GM19324 (cell line): ENCODE results near the gene ANP32A.

Source experiments
- ATAC-seq: cut with Tn5 transposase; IDR thresholded peaks from one replicate; pipeline ENCODE4 v1.9.1; 2021; ENCODE audit warnings: mild to moderate bottlenecking, moderate library complexity; ENCODE audit not compliant: unreplicated experiment, low FRiP score

ANP32A gene

GRCh38 chr15:68821190-68821840 is 620 bp upstream of the ANP32A start:
- ATAC-seq, result peak; percentile 17

DNA sequence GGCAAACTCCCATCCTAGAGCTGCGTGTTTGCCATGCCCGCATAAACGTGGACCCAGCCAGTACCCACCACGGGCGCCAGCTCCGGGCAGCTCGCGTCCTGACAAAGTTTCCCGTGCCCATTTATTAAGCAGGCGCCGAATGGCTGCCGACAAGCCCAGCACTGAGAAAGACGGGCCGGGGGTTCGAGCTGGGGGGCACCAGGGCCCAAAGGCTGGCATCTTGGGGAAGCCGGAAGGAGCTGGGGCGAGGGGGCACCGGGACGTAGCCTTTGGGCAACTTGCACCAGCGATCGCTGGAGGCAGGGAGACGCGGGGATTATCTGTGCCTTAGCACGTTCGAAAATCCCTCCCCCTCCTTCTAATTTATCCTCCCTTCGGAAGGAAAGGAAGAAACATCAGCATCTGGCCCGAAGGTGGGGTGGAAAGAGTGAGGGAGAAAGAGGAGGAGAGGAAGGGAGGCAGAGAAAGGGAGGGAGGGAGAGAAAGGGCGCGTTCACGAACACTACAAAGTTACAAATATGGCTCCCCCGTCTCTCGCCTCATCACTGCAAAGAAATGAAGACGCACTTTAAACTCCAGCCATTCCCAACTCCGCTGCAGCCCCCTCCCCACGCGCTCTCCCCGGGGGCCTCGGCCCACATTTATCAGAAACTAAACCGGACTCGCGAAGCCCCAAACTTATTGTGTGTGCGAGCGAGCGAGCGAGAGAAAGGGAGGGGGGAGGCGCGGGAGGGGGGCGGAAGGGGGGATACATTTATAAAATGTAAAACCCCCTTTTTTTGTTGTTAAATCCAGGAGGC is 1.0 kb downstream of the ANP32A start:
- ATAC-seq, result no peak

DNA sequence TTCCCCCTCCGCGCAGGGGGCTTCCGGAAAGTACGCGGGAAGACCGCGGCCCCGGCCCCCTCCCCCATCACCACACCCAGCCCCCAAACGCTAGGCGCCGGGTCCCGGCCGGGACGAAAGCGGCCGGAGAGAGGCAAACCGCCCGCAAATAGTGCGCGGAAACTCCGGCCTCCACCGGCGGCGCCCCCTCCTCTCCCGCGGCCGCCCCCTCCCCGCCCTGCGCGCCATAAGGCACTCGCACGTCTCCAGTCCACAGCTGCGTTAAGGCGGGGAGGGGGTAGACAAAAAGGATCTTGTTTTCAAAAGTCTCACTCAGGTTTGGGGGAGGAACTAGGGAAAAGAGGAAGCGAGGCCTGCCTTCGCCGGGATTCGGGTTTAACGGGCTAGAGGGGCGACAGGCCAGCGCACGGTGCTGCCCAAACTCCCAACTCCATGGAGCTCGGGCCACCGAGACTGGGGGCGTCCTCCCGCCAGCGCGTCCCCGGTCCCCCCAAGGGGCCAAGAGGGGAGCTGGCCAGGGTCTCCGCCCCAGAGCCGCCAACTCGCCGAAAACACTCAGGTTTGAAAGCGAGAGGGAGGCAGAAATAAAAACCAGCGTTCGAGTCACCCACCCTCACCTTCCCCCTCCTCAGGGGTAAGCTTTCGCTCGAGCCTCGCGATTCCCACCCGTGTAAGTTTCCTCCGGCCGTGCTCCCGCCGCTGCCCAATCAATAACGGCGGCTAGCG is 1.8 kb downstream of the ANP32A start:
- ATAC-seq, result no peak

GRCh38 chr15:68818066-68818768 is 2.5 kb downstream of the ANP32A start:
- peak; percentile 20 for ATAC-seq

DNA sequence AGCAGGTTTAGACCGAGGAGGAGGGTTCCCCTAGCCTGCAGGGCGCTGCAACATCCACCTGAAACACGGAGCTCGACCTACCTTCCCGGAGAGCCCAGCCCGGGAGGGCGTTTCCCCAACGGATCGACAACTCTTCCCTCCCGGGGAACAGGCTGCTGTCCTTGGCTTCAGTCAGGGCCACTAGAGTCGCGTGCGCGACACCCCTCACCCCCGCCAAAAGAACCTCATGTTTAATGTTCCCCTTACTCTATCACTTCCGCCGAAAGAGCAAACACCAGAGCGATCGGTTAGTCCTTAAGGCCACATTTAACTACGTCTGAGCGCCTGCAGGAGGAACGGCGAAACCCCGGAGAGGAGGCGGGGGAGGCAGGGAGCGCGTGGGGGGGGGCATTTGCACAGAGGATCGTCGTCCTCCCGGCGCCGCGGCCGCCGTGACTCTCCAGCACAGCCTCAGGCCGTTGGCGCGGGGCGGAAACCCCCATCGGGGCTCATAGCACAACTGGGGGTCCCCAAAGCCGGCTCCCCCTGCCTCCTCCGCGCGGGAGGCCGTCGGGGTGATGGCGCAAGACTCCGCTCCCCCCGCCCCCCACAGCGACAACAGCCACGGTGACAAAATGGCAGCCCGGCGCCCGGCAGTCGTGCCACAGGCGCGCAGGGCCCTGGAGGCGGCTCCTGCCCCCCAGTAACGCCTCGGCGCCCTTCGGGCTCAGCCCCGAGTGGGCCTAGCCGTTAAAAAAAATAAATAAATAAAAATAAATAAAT is 3.2 kb downstream of the ANP32A start:
- ATAC-seq, result peak; percentile 26

DNA sequence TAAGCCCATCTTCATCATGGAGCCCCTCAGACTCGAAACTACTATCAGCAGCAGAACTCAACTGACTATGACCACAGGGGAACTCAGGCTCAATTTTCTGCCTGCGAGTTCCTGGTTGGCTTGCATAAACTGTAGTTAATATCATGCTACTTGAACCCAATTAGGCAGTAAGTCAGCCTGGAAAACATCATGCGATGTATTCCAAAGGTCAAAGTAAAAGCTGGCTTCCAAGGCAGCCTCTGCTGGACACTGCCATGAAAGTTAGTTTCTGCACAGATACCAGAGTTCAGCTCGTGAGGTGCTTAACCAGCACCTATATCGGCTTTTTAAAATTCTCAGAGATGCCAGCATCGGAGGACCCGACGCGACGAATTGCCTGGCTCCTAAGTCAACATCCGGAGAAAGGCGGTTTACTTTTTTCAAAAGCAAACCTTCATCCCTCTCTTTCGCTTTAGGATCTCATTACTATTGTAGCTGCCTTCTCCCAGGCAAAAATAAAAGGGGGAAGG is 3.8 kb downstream of the ANP32A start:
- no peak for ATAC-seq

DNA sequence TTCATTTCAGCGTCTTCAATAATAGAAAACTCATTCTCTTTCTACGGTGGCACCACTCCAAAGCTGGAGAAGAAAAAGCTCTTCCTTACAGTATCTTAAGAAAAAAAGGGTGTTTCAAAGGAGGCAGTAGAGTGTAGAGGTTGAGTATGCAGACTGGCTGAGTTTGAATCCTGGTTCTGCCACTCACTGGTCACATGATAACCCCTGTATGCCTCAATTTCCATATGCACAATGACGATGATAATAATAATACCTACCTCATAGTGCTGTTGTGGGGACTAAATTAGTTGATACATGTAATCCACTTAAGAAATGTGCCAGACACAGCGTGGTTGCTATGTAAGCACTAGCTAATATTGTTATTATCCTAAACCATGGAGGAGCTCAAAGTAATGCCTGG is 4.5 kb downstream of the ANP32A start:
- ATAC-seq, result no peak

GRCh38 chr15:68815598-68815997 is 5.1 kb downstream of the ANP32A start:
- no peak for ATAC-seq

DNA sequence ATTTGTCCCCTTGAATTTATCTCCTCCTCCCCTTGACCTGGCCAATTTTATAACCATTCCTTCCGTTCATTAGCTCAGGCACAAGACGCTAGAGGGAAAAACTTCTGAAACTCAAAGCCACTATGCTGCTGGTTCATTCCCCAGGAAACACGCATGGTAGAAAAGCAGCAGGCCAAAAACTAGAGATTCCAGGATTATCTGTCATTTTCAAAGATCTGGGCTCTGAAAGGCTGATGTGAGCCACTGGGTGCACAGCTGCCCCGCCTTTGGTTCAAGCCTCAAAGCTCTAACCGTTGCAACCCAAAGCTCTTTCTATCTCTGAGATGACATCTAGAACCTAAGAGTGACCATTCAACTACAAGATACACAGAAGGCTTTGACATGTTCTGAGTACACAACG is 6.1 kb downstream of the ANP32A start:
- ATAC-seq, result no peak

DNA sequence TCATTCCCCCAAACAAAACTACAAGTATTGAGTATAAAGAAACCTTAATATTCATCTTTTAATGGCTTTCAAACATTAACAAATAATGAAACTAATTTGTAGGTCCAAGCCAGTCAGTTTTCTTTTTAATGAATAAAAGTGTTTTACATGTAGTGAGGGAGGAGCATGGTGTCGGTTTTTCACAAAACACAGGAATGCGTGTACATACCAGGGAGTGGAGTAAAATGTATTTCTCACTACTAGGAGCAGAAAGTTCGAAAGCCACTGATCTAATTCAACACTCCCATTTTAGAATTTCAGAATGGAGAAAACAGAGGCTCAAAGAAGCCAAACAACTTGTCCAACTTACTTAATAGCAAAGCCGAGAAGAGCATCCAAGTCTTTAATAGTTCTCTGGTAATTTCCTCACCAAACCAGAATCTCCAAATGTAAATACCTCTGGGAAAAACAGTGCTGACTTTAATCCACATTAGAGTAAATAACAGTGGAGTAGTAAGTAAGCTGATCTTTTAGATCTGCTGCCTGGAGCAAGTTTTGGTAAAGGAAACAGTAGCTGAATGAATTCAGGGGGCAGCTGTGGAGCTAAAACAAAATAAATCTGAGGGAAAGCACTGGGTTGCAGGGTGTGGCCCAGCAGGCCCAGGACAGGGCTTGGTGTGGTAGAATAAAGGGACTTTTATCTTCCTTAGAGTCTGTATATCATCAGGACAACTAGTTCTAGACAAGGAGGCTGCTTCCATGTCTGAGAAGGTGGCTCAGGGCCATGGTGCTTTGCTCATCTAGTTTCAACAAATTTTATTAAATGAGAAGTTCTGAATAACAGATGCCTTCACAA is 7.9 kb downstream of the ANP32A start:
- ATAC-seq, result no peak

DNA sequence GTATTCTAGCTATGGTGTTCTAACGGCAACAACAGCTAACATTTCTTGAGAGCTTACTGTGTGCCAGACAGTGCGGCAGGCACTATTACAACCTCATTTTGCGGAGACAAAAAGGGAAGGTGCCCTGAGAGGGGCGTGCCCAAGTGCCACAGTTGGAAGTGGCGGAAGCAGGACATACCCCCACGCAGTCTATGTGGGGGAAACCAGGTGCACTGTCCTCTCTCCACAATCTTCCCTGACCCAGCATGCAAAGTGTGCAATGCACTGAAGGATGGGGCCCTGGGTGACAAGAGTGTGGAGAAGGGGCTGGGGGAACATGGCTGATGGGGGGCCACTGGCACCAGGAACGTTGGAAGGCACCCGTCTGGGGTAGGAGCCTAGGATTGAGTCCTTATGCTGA is 8.6 kb downstream of the ANP32A start:
- ATAC-seq, result no peak

DNA sequence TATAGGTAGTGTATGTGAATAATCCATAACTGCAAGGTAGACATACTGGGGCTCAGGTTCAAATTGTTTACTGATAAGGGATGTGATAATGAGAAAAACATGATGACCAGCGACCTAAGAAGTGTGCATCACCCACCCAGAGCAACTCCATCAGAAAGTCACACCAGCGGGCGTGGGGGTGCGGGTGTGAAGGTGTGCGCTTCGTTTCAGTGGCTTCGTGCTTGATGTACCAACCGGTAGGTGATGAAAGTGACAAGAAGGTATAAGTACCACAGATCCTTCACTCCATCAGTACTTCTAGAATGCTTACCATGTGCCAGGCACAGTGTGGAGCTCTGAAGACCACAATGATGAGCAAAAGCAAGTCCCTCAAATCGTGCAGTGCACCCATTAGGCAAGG is 11.2 kb downstream of the ANP32A start:
- ATAC-seq, result no peak

DNA sequence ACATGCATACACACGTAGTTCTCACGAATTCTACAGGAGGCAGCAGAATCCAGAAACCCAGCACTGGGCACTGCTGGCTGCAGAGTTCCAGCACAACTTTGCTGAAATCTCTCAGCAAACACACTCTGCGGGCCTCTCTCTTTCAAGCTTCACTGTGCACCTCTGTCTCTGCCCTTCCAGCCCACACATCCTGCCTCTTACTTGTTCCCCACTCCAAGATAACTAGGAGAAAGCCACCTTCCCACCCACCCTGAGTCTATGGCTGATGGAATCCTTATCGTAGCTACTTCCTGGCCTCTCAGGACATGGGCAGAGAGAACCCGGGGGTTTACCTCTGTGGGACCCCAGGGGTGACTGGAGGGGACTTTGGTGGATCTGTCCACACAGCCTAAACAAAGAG is 11.9 kb downstream of the ANP32A start:
- no peak for ATAC-seq

DNA sequence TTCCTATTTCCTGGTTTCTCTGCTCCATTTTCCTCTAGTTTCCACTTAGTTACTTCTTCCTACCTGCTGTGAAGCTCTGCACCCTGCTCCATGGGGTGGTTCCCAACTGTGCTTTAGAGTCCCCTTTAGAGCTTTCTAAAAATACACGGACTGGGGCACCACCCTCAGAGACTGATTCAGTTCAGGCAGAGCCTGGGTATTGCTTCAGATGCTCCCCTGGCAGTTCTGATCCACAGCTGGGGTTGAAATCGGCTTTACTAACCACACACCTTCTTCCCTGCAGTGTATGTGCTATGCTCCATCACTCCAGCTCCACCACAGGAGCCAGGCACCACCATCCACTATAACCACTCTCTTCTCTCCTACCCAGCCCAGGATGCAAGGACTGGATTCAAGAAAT is 12.6 kb downstream of the ANP32A start:
- no peak for ATAC-seq

DNA sequence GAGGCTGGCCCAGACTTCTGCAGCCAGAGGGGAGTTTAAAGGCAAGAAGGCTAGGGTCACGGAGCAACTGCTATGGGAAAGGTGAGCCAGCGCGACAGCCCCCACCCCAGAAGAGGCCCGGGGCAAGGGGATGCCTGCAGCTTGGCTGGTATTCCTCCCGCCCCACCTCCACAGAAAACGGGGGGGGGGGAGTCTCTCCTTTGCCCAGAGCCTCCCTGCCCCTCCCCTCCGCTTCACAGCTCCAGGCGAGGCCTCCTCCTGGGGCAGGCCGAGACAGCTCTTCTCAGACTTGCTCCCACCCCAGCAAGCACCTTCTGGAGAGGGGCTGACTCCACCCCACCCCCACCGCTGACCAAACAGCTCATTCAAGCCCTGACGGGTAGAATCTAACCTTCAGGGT is 13.4 kb downstream of the ANP32A start:
- ATAC-seq, result no peak

DNA sequence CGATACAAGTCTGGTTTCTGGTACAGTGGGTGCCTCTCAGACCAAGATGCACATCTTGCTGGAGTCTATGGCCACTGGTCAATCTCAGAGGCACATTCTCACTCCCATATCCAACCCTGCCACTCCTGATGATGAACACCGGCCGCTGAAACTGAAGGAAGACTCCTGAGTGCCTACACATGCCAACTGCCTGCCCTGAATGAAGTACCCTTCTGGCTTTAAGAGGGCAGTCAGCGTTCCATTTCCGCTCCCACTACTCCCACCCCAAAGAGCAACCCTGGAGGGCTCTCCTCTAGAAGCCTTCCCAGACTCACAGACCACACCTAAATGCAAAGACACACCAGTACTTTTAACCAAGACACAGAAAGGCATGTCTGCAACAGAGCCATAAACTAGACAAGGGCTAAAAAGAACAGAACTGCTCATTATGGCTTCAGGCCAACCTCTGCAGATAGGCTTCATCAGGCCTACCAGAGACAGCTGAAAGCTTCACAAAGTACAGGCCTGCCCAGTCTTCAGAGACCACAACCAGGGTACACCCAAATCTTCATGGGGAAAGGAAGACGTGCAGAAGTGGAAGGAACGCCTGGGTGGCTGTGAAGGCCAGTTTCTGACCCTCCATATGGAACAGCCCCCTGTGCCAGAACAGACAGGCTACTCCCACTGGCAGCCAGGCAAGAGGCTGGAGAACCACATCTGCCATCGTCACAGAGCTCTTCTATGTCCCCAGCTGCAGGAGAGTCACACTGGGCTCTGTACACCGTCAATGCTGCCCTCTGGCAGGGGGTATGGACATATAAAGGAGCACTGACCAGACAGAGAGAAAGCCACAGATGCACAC is 14.3 kb downstream of the ANP32A start:
- ATAC-seq, result no peak

DNA sequence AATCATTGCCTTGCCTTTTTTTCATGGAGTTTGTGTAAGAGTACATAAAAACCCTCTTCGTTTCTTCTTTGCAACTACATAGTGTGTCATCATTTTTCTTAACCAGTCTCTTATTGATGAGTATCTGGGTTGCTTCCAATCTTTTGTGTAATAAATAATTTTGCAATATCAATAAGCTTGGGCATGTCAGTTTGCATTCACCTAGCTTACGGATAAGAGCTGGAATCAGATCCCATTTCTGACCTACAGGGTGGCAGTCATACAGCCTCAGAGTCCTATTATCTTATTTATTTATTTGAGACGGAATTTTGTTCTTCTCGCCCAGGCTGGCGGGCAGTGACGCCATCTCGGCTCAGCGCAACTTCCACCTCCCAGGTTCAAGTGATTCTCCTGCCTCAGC is 18.3 kb downstream of the ANP32A start:
- no peak for ATAC-seq

- ATAC-seq, result no peak
These were observed 19.0 kb downstream of the ANP32A start for GRCh38 chr15:68801572-68802148.
